ENCODE data around the gene ARSG.

GRCh38 chr17:68421486-68421885, 130.2 kb downstream of the ARSG start:
- TF ChIP-seq ATF2 (CRISPR knock-in tag; IDR thresholded peaks at IDR 0.05; ENCODE audit: borderline replicate concordance, low read depth) = no peak
- no peak for TF ChIP-seq MAX (CRISPR knock-in tag; IDR thresholded peaks at IDR 0.05)
- no peak for TF ChIP-seq FOXJ3 (CRISPR knock-in tag; IDR thresholded peaks at IDR 0.05; ENCODE audit: borderline replicate concordance)
- TF ChIP-seq, protein P1, sequence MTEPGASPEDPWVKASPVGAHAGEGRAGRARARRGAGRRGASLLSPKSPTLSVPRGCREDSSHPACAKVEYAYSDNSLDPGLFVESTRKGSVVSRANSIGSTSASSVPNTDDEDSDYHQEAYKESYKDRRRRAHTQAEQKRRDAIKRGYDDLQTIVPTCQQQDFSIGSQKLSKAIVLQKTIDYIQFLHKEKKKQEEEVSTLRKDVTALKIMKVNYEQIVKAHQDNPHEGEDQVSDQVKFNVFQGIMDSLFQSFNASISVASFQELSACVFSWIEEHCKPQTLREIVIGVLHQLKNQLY (CRISPR knock-in tag; IDR thresholded peaks at IDR 0.05) = no peak
- TF ChIP-seq, protein P2, sequence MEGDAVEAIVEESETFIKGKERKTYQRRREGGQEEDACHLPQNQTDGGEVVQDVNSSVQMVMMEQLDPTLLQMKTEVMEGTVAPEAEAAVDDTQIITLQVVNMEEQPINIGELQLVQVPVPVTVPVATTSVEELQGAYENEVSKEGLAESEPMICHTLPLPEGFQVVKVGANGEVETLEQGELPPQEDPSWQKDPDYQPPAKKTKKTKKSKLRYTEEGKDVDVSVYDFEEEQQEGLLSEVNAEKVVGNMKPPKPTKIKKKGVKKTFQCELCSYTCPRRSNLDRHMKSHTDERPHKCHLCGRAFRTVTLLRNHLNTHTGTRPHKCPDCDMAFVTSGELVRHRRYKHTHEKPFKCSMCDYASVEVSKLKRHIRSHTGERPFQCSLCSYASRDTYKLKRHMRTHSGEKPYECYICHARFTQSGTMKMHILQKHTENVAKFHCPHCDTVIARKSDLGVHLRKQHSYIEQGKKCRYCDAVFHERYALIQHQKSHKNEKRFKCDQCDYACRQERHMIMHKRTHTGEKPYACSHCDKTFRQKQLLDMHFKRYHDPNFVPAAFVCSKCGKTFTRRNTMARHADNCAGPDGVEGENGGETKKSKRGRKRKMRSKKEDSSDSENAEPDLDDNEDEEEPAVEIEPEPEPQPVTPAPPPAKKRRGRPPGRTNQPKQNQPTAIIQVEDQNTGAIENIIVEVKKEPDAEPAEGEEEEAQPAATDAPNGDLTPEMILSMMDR (IDR thresholded peaks at IDR 0.05) = no peak
- no peak for TF ChIP-seq ATF3 (CRISPR knock-in tag; conservative IDR thresholded peaks at IDR 0.05)
- no peak for TF ChIP-seq CREB1 (CRISPR knock-in tag; IDR thresholded peaks at IDR 0.05)
- no peak for TF ChIP-seq GRHL2 (CRISPR knock-in tag; IDR thresholded peaks at IDR 0.05; ENCODE audit: insufficient replicate concordance, severe bottlenecking)
- TF ChIP-seq ETV6 (CRISPR knock-in tag; IDR thresholded peaks at IDR 0.05) = no peak
- TF ChIP-seq ESRRA (CRISPR knock-in tag; IDR thresholded peaks at IDR 0.05; ENCODE audit: borderline replicate concordance) = no peak
- TF ChIP-seq, protein P3, sequence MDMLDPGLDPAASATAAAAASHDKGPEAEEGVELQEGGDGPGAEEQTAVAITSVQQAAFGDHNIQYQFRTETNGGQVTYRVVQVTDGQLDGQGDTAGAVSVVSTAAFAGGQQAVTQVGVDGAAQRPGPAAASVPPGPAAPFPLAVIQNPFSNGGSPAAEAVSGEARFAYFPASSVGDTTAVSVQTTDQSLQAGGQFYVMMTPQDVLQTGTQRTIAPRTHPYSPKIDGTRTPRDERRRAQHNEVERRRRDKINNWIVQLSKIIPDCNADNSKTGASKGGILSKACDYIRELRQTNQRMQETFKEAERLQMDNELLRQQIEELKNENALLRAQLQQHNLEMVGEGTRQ (CRISPR knock-in tag; IDR thresholded peaks at IDR 0.05) = no peak
